ENCODE measurements around the gene PRKCA.

DNA sequence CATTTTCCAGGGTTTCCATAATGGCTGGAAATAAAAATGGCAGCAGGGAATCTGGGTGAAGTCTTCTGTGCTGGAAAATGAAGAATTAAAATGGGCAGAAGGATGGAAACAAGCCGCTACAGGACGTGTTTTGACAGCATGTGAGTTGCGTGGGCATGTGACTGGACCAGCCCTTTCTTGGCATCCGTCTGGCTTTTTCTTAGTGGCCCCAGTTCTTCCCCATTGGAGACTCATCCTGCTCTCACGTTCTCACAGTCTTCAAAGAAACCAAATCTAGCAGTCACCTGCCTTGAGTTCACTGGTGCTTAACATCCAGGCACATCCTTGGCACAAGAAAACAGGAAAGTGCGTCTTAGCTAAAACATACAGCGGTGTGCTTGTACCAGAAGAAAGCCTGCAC is 352.4 kb downstream of the PRKCA start:
- TF ChIP-seq, protein P1, sequence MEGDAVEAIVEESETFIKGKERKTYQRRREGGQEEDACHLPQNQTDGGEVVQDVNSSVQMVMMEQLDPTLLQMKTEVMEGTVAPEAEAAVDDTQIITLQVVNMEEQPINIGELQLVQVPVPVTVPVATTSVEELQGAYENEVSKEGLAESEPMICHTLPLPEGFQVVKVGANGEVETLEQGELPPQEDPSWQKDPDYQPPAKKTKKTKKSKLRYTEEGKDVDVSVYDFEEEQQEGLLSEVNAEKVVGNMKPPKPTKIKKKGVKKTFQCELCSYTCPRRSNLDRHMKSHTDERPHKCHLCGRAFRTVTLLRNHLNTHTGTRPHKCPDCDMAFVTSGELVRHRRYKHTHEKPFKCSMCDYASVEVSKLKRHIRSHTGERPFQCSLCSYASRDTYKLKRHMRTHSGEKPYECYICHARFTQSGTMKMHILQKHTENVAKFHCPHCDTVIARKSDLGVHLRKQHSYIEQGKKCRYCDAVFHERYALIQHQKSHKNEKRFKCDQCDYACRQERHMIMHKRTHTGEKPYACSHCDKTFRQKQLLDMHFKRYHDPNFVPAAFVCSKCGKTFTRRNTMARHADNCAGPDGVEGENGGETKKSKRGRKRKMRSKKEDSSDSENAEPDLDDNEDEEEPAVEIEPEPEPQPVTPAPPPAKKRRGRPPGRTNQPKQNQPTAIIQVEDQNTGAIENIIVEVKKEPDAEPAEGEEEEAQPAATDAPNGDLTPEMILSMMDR (IDR thresholded peaks at IDR 0.05; ENCODE audit: low read depth, low read length), result no peak
- TF ChIP-seq POLR2A (IDR thresholded peaks at IDR 0.05; ENCODE audit: extremely low read depth, insufficient read length) (no peak), MYC (IDR thresholded peaks at IDR 0.05; ENCODE audit: low read depth, low read length) (no peak)
- TF ChIP-seq, protein P2, sequence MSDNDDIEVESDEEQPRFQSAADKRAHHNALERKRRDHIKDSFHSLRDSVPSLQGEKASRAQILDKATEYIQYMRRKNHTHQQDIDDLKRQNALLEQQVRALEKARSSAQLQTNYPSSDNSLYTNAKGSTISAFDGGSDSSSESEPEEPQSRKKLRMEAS (IDR thresholded peaks at IDR 0.05; ENCODE audit: low read depth, low read length), result no peak

Data from NB4 (cell line).